Measurements from ENCODE around the gene NUBP1.

NUBP1 gene

DNA sequence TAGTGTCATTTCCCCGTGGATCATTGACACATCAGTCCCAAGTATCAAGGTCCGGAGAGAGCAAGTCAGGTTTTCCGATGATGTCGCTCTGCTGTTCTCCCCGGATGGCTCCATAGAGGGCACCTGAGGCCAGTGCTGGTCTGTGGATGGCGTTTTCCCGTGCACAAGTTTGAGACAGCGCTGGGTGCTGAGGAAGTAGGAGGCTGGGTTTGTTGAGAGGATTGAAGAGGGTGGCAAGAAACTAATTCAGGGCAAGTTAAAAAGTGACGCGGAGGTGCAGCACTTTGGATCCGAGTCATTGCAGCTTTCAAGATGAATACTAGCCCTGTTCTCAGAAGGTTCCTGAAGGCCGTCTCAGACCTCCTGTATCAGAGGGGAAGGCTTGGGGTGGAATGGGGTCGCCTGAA, 7.7 kb downstream of the NUBP1 start:
- H3K4me3 ChIP-seq (ENCODE audit: low read length): no peak overlapping the region
- H4K20me1 ChIP-seq (ENCODE audit: control insufficient read depth, insufficient read depth, low read depth, low read length): no peaks in the 10 kb centered on the region
- peaks cover 5% of the 10 kb centered on the region for H3F3A ChIP-seq (ENCODE audit: control insufficient read depth, insufficient read depth)
- H3K79me2 ChIP-seq (ENCODE audit: control insufficient read depth, low read length): peaks cover under 1% of the 10 kb centered on the region
- no peaks in the 10 kb centered on the region for H3K9me2 ChIP-seq (replicated peaks; ENCODE audit: control insufficient read depth, low read length)
- H3K27ac ChIP-seq (ENCODE audit: low read depth, low read length): no peak overlapping the region
- H3K27me3 ChIP-seq (ENCODE audit: control insufficient read depth, low read length): no peaks in the 10 kb centered on the region
- H3K9me3 ChIP-seq (ENCODE audit: control insufficient read depth, insufficient read depth, low read length): no peaks in the 10 kb centered on the region
- H3K36me3 ChIP-seq (ENCODE audit: control insufficient read depth, low read length): peaks cover 48% of the 10 kb centered on the region
- TF ChIP-seq, protein P1, sequence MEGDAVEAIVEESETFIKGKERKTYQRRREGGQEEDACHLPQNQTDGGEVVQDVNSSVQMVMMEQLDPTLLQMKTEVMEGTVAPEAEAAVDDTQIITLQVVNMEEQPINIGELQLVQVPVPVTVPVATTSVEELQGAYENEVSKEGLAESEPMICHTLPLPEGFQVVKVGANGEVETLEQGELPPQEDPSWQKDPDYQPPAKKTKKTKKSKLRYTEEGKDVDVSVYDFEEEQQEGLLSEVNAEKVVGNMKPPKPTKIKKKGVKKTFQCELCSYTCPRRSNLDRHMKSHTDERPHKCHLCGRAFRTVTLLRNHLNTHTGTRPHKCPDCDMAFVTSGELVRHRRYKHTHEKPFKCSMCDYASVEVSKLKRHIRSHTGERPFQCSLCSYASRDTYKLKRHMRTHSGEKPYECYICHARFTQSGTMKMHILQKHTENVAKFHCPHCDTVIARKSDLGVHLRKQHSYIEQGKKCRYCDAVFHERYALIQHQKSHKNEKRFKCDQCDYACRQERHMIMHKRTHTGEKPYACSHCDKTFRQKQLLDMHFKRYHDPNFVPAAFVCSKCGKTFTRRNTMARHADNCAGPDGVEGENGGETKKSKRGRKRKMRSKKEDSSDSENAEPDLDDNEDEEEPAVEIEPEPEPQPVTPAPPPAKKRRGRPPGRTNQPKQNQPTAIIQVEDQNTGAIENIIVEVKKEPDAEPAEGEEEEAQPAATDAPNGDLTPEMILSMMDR (IDR thresholded peaks at IDR 0.05; ENCODE audit: low read depth, low read length, poor library complexity, severe bottlenecking): no peak
- TF ChIP-seq EZH2phosphoT487 (IDR thresholded peaks at IDR 0.05; ENCODE audit: borderline replicate concordance, low read length): no peak
- H3K4me2 ChIP-seq (ENCODE audit: low read length): no peak overlapping the region
- H3K4me1 ChIP-seq (ENCODE audit: control insufficient read depth, low read length): peaks cover 17% of the 10 kb centered on the region

DNA sequence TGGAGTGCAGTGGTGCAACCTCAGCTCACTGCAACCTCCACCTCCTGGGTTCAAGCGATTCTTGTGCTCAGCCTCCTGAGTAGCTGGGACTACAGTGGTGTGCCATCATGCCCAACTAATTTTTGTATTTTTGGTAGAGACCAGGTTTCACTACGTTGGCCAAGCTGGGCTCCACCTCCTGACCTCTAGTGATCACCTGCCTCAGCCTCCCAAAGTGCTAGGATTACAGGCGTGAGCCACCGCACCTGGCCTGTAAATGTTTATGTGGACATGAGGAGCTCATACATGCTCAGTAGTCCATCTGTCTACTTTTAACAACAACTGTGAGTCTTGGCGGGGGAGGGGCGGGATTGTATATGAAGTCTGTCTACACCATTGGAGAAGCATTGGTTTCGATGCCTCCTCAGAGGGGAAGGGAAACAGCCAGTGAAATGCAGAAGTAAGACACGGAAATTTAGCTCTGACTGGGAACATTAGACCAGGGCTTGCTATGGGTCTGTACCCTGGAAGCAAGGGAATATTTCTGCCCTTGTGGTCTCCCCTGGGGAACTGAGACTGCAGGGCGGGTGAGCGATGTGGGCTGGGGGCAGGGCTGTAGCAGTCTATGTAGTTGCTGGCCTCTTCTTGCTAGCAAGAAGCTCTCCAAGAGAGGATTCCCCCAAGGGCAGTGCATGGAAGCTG, 9.3 kb downstream of the NUBP1 start:
- no peak overlapping the region; the same call in 1 of the 2 replicates for H3K4me3 ChIP-seq (ENCODE audit: low read length)
- H3K36me3 ChIP-seq (ENCODE audit: control insufficient read depth, low read length): peaks cover 49% of the 10 kb centered on the region
- no peaks in the 10 kb centered on the region for H3K9me3 ChIP-seq (ENCODE audit: control insufficient read depth, insufficient read depth, low read length)
- no peaks in the 10 kb centered on the region for H4K20me1 ChIP-seq (ENCODE audit: control insufficient read depth, insufficient read depth, low read depth, low read length)
- no peak overlapping the region for H3K27ac ChIP-seq (ENCODE audit: low read depth, low read length)
- TF ChIP-seq, protein P1 (IDR thresholded peaks at IDR 0.05; ENCODE audit: low read depth, low read length, poor library complexity, severe bottlenecking): no peak
- TF ChIP-seq EZH2phosphoT487 (IDR thresholded peaks at IDR 0.05; ENCODE audit: borderline replicate concordance, low read length): no peak
- H3F3A ChIP-seq (ENCODE audit: control insufficient read depth, insufficient read depth): peaks cover 5% of the 10 kb centered on the region
- no peaks in the 10 kb centered on the region for H3K27me3 ChIP-seq (ENCODE audit: control insufficient read depth, low read length)
- H3K79me2 ChIP-seq (ENCODE audit: control insufficient read depth, low read length): no peaks in the 10 kb centered on the region
- no peaks in the 10 kb centered on the region for H3K9me2 ChIP-seq (replicated peaks; ENCODE audit: control insufficient read depth, low read length)
- peaks cover 17% of the 10 kb centered on the region for H3K4me1 ChIP-seq (ENCODE audit: control insufficient read depth, low read length)
- H3K4me2 ChIP-seq (ENCODE audit: low read length): peak overlapping the region; percentile 41

DNA sequence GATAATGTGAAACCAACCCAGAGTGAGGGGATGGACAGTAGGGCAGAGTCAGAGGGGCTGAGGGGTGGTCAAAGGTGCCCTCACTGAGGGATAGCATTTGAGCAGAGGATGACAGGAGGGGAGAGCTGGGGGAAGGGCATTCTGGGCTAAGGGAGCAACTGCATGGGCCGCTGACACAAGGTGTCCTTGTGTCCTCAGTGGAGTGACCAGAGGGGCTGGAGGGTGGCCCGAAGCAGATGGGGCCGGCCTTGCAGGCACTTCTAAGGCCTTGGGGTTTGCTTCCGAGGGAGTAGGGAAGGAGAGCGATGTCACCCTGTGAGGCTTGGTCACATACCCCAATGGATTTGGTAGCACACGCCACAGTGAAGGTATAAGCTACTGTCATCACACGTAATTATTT, 10.0 kb downstream of the NUBP1 start:
- Histone ChIP-seq H3K4me1 (ENCODE audit: control insufficient read depth, low read length) (peaks cover 17% of the 10 kb centered on the region), H3K4me3 (ENCODE audit: low read length) (no peak overlapping the region; the same call in 1 of the 2 replicates), H3K36me3 (ENCODE audit: control insufficient read depth, low read length) (peaks cover 49% of the 10 kb centered on the region), H3F3A (ENCODE audit: control insufficient read depth, insufficient read depth) (peaks cover 5% of the 10 kb centered on the region), H3K27ac (ENCODE audit: low read depth, low read length) (no peak overlapping the region), H4K20me1 (ENCODE audit: control insufficient read depth, insufficient read depth, low read depth, low read length) (no peaks in the 10 kb centered on the region), H3K27me3 (ENCODE audit: control insufficient read depth, low read length) (no peaks in the 10 kb centered on the region), H3K9me2 (replicated peaks; ENCODE audit: control insufficient read depth, low read length) (no peaks in the 10 kb centered on the region), H3K79me2 (ENCODE audit: control insufficient read depth, low read length) (no peaks in the 10 kb centered on the region), H3K9me3 (ENCODE audit: control insufficient read depth, insufficient read depth, low read length) (no peaks in the 10 kb centered on the region), H3K4me2 (ENCODE audit: low read length) (peak overlapping the region; percentile 41)
- TF ChIP-seq, protein P1 (IDR thresholded peaks at IDR 0.05; ENCODE audit: low read depth, low read length, poor library complexity, severe bottlenecking): no peak
- TF ChIP-seq EZH2phosphoT487 (IDR thresholded peaks at IDR 0.05; ENCODE audit: borderline replicate concordance, low read length): no peak
